HEK293 (cell line): ENCODE data around the gene GSN.

Source experiments
- BCL11A ChIP-seq: fragments of 450-650 bp; formaldehyde crosslinking; IDR thresholded peaks from 2 replicates; pipeline ENCODE4 v1.5.1; 2016; ENCODE audit warnings: low read depth, missing biosample characterization, missing genetic modification characterization
- KLF9 ChIP-seq: fragments of 450-650 bp; formaldehyde crosslinking; IDR thresholded peaks from 2 replicates; pipeline ENCODE4 v1.5.1; 2016; ENCODE audit warnings: missing biosample characterization, missing genetic modification characterization, low read depth
- PRDM1 ChIP-seq: fragments of 450-650 bp; formaldehyde crosslinking; IDR thresholded peaks from 2 replicates; pipeline ENCODE4; 2016; ENCODE audit warnings: missing biosample characterization, missing genetic modification characterization
- ZEB2 ChIP-seq: fragments of 450-650 bp; formaldehyde crosslinking; IDR thresholded peaks from 2 replicates; pipeline ENCODE4 v1.5.1; 2016; ENCODE audit warnings: missing biosample characterization, missing genetic modification characterization
- ZFP37 ChIP-seq: fragments of 450-650 bp; formaldehyde crosslinking; IDR thresholded peaks from 2 replicates; pipeline ENCODE4 v1.5.1; 2016; ENCODE audit warnings: missing biosample characterization, missing genetic modification characterization
- ZNF121 ChIP-seq: fragments of 450-650 bp; formaldehyde crosslinking; IDR thresholded peaks from 2 replicates; pipeline ENCODE4 v1.5.1; 2016; ENCODE audit warnings: missing biosample characterization, missing genetic modification characterization
- ZNF211 ChIP-seq: fragments of 450-650 bp; formaldehyde crosslinking; IDR thresholded peaks from 2 replicates; pipeline ENCODE4 v1.5.1; 2016; ENCODE audit warnings: low read depth, missing biosample characterization, missing genetic modification characterization
- ZNF350 ChIP-seq: fragments of 450-650 bp; formaldehyde crosslinking; IDR thresholded peaks from 2 replicates; pipeline ENCODE4 v1.5.0; 2017; ENCODE audit warnings: missing biosample characterization, mild to moderate bottlenecking, missing genetic modification characterization
- ZNF549 ChIP-seq: fragments of 450-650 bp; IDR thresholded peaks from 2 replicates; pipeline ENCODE4 v1.5.1; 2018; ENCODE audit warnings: missing biosample characterization, missing genetic modification characterization, mild to moderate bottlenecking, inconsistent platforms, moderate library complexity
- ZNF76 ChIP-seq: fragments of 450-650 bp; formaldehyde crosslinking; IDR thresholded peaks from 2 replicates; pipeline ENCODE4; 2016; ENCODE audit warnings: low read depth, missing biosample characterization, missing genetic modification characterization, borderline replicate concordance
- ZNF792 ChIP-seq: fragments of 450-650 bp; formaldehyde crosslinking; IDR thresholded peaks from 2 replicates; pipeline ENCODE4 v1.5.1; 2016; ENCODE audit warnings: missing biosample characterization, missing genetic modification characterization
- ZXDB ChIP-seq: fragments of 450-650 bp; formaldehyde crosslinking; IDR thresholded peaks from 2 replicates; pipeline ENCODE4 v1.5.1; 2016; ENCODE audit warnings: missing biosample characterization, missing genetic modification characterization
- TF ChIP-seq, protein P1 (sequence below): fragments of 450-650 bp; formaldehyde crosslinking; IDR thresholded peaks from 2 replicates; pipeline ENCODE4 v1.5.1; 2016; ENCODE audit warnings: missing biosample characterization, missing genetic modification characterization
- TF ChIP-seq, protein P2 (sequence below): IDR thresholded peaks from 2 replicates; pipeline ENCODE4 v1.6.1; 2011; ENCODE audit warnings: mild to moderate bottlenecking, low read depth, low read length, borderline replicate concordance

DNA sequence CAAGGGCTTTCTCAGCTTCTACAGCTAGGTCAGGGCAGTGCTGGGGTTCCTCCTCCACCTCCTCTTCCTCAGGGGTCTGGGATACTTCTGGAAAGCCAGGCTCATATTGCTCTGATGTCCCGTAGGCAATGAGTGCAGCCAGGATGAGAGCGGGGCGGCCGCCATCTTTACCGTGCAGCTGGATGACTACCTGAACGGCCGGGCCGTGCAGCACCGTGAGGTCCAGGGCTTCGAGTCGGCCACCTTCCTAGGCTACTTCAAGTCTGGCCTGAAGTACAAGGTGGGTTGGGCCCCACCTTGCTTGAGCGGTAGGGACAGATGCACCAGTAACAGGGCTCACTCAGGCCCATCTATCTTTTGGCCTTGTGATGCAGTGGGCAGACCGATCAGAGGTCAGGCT lies 34.8 kb downstream of the GSN start:
- TF ChIP-seq, protein P1, sequence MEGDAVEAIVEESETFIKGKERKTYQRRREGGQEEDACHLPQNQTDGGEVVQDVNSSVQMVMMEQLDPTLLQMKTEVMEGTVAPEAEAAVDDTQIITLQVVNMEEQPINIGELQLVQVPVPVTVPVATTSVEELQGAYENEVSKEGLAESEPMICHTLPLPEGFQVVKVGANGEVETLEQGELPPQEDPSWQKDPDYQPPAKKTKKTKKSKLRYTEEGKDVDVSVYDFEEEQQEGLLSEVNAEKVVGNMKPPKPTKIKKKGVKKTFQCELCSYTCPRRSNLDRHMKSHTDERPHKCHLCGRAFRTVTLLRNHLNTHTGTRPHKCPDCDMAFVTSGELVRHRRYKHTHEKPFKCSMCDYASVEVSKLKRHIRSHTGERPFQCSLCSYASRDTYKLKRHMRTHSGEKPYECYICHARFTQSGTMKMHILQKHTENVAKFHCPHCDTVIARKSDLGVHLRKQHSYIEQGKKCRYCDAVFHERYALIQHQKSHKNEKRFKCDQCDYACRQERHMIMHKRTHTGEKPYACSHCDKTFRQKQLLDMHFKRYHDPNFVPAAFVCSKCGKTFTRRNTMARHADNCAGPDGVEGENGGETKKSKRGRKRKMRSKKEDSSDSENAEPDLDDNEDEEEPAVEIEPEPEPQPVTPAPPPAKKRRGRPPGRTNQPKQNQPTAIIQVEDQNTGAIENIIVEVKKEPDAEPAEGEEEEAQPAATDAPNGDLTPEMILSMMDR (tag by site-specific recombination): no peak
- TF ChIP-seq ZEB2 (tag by site-specific recombination) (no peak), ZNF76 (tag by site-specific recombination) (no peak), ZNF350 (no peak), BCL11A (no peak), ZXDB (tag by site-specific recombination) (no peak), KLF9 (no peak), ZNF211 (no peak), ZFP37 (no peak), PRDM1 (no peak), ZNF792 (tag by site-specific recombination) (no peak), ZNF121 (tag by site-specific recombination) (no peak), ZNF549 (tag by site-specific recombination) (no peak)
- TF ChIP-seq, protein P2, sequence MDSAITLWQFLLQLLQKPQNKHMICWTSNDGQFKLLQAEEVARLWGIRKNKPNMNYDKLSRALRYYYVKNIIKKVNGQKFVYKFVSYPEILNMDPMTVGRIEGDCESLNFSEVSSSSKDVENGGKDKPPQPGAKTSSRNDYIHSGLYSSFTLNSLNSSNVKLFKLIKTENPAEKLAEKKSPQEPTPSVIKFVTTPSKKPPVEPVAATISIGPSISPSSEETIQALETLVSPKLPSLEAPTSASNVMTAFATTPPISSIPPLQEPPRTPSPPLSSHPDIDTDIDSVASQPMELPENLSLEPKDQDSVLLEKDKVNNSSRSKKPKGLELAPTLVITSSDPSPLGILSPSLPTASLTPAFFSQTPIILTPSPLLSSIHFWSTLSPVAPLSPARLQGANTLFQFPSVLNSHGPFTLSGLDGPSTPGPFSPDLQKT: no peak
